PFSK-1 (cell line): Measurements from ENCODE around the gene MAOB.

Experiments
- POLR2AphosphoS5 ChIP-seq: IDR thresholded peaks from 2 replicates; pipeline ENCODE4 v1.6.1; 2012; ENCODE audit warnings: low read depth, mild to moderate bottlenecking, control low read depth, low read length, moderate library complexity
- SIN3A ChIP-seq: IDR thresholded peaks from 2 replicates; pipeline ENCODE4 v1.6.1; 2012; ENCODE audit warnings: mild to moderate bottlenecking, low read length, moderate library complexity, borderline replicate concordance; ENCODE audit not compliant: insufficient read depth
- TAF1 ChIP-seq: IDR thresholded peaks from 2 replicates; pipeline ENCODE4 v1.6.1; 2012; ENCODE audit warnings: low read length, control low read depth, borderline replicate concordance; ENCODE audit not compliant: insufficient read depth
- TF ChIP-seq, protein P1 (sequence below), 2 experiments: IDR thresholded peaks; 2 replicates each; pipeline versions ENCODE4 v1.6.1 to v1.8.0; 2011 to 2012; ENCODE audit warnings: low read depth in 2 of 2, low read length in 2 of 2, control low read depth in 1 of 2, inconsistent platforms in 1 of 2, mild to moderate bottlenecking in 1 of 2, moderate library complexity in 1 of 2; ENCODE audit not compliant: insufficient read depth in 1 of 2

GRCh38 chrX:43862434-43862833, 19.8 kb downstream of the MAOB start:
- TF ChIP-seq TAF1, result no peak
- no peak for TF ChIP-seq SIN3A
- TF ChIP-seq, protein P1, sequence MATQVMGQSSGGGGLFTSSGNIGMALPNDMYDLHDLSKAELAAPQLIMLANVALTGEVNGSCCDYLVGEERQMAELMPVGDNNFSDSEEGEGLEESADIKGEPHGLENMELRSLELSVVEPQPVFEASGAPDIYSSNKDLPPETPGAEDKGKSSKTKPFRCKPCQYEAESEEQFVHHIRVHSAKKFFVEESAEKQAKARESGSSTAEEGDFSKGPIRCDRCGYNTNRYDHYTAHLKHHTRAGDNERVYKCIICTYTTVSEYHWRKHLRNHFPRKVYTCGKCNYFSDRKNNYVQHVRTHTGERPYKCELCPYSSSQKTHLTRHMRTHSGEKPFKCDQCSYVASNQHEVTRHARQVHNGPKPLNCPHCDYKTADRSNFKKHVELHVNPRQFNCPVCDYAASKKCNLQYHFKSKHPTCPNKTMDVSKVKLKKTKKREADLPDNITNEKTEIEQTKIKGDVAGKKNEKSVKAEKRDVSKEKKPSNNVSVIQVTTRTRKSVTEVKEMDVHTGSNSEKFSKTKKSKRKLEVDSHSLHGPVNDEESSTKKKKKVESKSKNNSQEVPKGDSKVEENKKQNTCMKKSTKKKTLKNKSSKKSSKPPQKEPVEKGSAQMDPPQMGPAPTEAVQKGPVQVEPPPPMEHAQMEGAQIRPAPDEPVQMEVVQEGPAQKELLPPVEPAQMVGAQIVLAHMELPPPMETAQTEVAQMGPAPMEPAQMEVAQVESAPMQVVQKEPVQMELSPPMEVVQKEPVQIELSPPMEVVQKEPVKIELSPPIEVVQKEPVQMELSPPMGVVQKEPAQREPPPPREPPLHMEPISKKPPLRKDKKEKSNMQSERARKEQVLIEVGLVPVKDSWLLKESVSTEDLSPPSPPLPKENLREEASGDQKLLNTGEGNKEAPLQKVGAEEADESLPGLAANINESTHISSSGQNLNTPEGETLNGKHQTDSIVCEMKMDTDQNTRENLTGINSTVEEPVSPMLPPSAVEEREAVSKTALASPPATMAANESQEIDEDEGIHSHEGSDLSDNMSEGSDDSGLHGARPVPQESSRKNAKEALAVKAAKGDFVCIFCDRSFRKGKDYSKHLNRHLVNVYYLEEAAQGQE (IDR thresholded peaks at IDR 0.05; ENCODE audit: insufficient read depth in 1 of 2, low read depth in 2 of 2, low read length in 2 of 2), result no peak
- no peak for TF ChIP-seq POLR2AphosphoS5
